Spleen (tissue), 11 donors: ENCODE measurements around the gene TPST2. TPM values are rescaled to one million over a fixed set of nuclear protein-coding genes. Genes with fewer than 3 reads are reported as not detected.

ENCODE experiments used
- DNase-seq: peaks from one replicate; pipeline ENCODE4 v3.0.0-alpha.2; 2020
- H3K27ac ChIP-seq, 8 donors: fragments of 200-600 bp; sonication (generic) in 7 of 8; 1 replicate in 4 of 8; 2 replicates in 4 of 8; pipeline versions ENCODE4 v1.5.0 to v1.8.0; 2016 to 2021; ENCODE audit warnings: inconsistent platforms in 4 of 8, mild to moderate bottlenecking in 4 of 8, moderate library complexity in 1 of 8
- H3K27me3 ChIP-seq, 7 donors: fragments of 200-600 bp; sonication (generic) in 6 of 7; replicated peaks in 1 of 7; 1 replicate in 4 of 7; 2 replicates in 3 of 7; pipeline versions ENCODE4 v1.5.0 to v1.8.0; 2016 to 2021; ENCODE audit warnings: inconsistent platforms in 3 of 7, mild to moderate bottlenecking in 1 of 7
- H3K36me3 ChIP-seq, 6 donors: fragments of 200-600 bp; sonication (generic) in 5 of 6; 1 replicate in 4 of 6; 2 replicates in 2 of 6; pipeline versions ENCODE4 v1.5.0 to v1.8.0; 2016 to 2021; ENCODE audit warnings: inconsistent platforms in 2 of 6
- H3K4me1 ChIP-seq, 6 donors: fragments of 200-600 bp; sonication (generic) in 5 of 6; 1 replicate in 3 of 6; 2 replicates in 3 of 6; pipeline versions ENCODE4 v1.5.0 to v1.8.0; 2016 to 2021; ENCODE audit warnings: inconsistent platforms in 3 of 6
- H3K4me3 ChIP-seq, 8 donors: fragments of 200-600 bp; sonication (generic) in 7 of 8; 1 replicate in 4 of 8; 2 replicates in 4 of 8; pipeline versions ENCODE4 v1.5.0 to v1.8.0; 2016 to 2021; ENCODE audit warnings: inconsistent platforms in 4 of 8, mild to moderate bottlenecking in 4 of 8, moderate library complexity in 2 of 8
- H3K9me3 ChIP-seq, 8 donors: fragments of 200-600 bp; sonication (generic) in 7 of 8; 1 replicate in 4 of 8; 2 replicates in 4 of 8; pipeline versions ENCODE4 v1.5.0 to v1.8.0; 2016 to 2021; ENCODE audit warnings: inconsistent platforms in 4 of 8
- POLR2A ChIP-seq, 3 donors: fragments of 450-650 bp; IDR thresholded peaks; one replicate each; pipeline ENCODE4 v1.5.1; 2017; ENCODE audit warnings: antibody characterized with exemption in 3 of 3, mild to moderate bottlenecking in 1 of 3
- POLR2AphosphoS5 ChIP-seq, 3 donors: sonication (generic); formaldehyde crosslinking; IDR thresholded peaks; one replicate each; pipeline ENCODE4 v1.5.1; 2017; ENCODE audit warnings: antibody characterized with exemption in 3 of 3
- WGBS, 5 donors: extraction: QIAGEN DNeasy Blood & Tissue Kit in 3 of 5; methylation state at CpG; one replicate each; pipeline versions ENCODE4 v1.1.5 to v1.1.7; 2013 to 2018; 5-methylcytosine and 5-hydroxymethylcytosine counted together
- intact Hi-C: fragments of 100-400 bp; cut with DNase I; formaldehyde crosslinking; loops from one replicate; pipeline ENCODE4 v1.15.0; 2023; ENCODE audit warnings: low total_unique reads
- polyA plus RNA-seq, 3 donors: library from polyadenylated mRNA; stranded (reverse); fragments of 200-250 nt; gene quantifications; one replicate each; pipeline ENCODE4 v1.2.1, GENCODE V29; 2013
- total RNA-seq, 7 donors: library from RNA; depleted of rRNA in 3 of 7; stranded (reverse); fragments of >200 nt in 3 of 7; fragmentation: NEBNext Ultra II Directional in 4 of 7; extraction: Animal tissue kit (Norgen Biotek cat#: 25700) in 4 of 7; gene quantifications; one replicate each; pipeline versions ENCODE4 v1.1.0 to v1.2.1, GENCODE V29; 2016 to 2021
- TF ChIP-seq, protein P1 (sequence below), 11 experiments: fragments of 200-600 bp in 7 of 11; fragments of 450-650 bp in 4 of 11; sonication (generic) in 4 of 11; IDR thresholded peaks in 8 of 11; conservative IDR thresholded peaks in 3 of 11; 1 replicate in 7 of 11; 2 replicates in 4 of 11; pipeline versions ENCODE4 v1.4.0 to v1.8.0; 2016 to 2021; ENCODE audit warnings: antibody characterized with exemption in 11 of 11, inconsistent platforms in 4 of 11, mild to moderate bottlenecking in 1 of 11
- donor health status: healthy with polysubstance abuse.
- donor health status: DM: no; HTN: no; CAD: no; lungs with moderate emphysema.
- donor health status: DM: no; HTN: no; CAD: no.
- donor health status: Bipolar disorder and iron deficiency.
- donor health status: healthy.
- donor health status: DM: no; HTN: no; CAD: no.
- donor health status: DM: yes; HTN: yes; CAD: no.

The TPST2 gene
- total and polyA plus RNA-seq, 10 donors, result 14.6 to 119 (median 54.3) TPM

DNA sequence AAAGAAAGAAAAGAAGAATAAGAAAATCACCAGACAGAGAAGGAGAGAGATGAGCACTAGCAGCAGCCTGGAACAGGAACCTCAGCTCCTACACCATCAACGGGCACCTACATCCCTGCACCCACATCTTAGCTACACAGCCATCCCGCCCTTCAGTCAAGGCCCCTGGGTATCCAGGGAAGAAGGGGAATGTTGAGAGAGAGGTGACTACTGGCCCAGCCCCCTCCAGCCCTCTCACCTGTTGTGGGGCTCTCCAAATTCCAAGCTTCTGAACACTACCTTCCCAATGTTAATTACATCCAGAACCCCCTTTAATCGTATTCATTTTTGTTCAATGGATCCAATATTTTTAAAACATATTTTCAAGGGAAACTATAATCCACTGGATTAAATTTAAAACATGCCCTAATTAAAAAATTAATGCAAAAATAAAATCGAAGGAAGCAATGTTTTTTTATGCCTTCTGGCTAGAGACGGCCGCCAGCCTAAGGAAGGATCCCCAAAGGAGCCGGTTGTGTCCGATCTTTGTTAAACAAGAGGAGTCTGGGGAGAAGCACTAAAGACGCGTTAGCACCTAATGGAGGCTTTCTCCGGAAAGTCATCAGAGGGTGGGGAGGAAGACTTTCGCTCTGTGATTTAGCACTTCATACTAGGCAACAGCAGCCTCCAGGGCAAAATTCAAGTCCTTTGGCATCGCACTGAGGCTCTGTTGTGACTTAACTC is 9.5 kb downstream of the TPST2 start:
- DNase-seq, result peak; percentile 47
- 81 to 86% (median 84%) methylated on average over 13 of the region's 13 CpGs for whole genome bisulfite sequencing, 5 donors
- no peaks in the 10 kb centered on the region for H3K9me3 ChIP-seq
- peaks cover 0 to 33% (median 12%) of the 10 kb centered on the region in 6 donors for H3K36me3 ChIP-seq
- peak overlapping the region in 1 of 8 donors; percentile 54 for H3K4me3 ChIP-seq
- H3K27ac ChIP-seq, result peak overlapping the region in 7 of 8 donors; percentile 63 to 83 (median 79)
- TF ChIP-seq POLR2AphosphoS5 (IDR thresholded peaks at IDR 0.05) (no peak), POLR2A (IDR thresholded peaks at IDR 0.05) (no peak)
- TF ChIP-seq, protein P1, sequence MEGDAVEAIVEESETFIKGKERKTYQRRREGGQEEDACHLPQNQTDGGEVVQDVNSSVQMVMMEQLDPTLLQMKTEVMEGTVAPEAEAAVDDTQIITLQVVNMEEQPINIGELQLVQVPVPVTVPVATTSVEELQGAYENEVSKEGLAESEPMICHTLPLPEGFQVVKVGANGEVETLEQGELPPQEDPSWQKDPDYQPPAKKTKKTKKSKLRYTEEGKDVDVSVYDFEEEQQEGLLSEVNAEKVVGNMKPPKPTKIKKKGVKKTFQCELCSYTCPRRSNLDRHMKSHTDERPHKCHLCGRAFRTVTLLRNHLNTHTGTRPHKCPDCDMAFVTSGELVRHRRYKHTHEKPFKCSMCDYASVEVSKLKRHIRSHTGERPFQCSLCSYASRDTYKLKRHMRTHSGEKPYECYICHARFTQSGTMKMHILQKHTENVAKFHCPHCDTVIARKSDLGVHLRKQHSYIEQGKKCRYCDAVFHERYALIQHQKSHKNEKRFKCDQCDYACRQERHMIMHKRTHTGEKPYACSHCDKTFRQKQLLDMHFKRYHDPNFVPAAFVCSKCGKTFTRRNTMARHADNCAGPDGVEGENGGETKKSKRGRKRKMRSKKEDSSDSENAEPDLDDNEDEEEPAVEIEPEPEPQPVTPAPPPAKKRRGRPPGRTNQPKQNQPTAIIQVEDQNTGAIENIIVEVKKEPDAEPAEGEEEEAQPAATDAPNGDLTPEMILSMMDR (IDR thresholded peaks at IDR 0.05 in 8 of 11, conservative IDR thresholded peaks at IDR 0.05 in 3 of 11), result no peak
- H3K4me1 ChIP-seq, result peaks cover 20 to 95% (median 58%) of the 10 kb centered on the region in 6 donors
- intact Hi-C loops, result no loop called here
- no peaks in the 10 kb centered on the region for H3K27me3 ChIP-seq

DNA sequence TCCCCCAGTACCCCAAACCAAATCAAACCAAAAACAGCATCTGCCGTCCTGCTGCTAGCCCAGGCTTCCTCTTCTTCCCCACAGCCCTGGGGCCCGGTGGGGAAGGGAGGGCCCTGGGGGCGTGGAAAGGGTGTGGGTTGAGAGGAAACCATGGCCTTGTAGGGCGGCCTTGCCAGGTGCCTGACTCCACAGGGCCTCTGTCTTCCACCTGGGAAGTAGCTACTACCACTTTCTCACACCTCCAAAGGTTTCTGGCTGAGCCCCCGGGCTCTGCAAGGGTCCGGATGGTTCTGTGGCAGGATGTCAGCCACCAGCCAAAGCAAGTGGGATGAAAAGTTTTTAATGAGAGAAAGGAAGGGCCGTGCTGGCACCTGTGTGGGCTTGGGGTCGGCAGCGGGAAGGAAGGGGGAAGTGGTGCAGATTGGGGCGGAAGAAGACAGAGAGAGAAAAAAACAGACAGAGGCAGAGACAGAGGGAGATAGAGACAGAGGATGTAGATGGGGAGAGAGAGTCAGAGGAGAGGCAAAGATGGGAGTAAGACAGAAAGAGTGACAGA is 10.5 kb downstream of the TPST2 start:
- intact Hi-C loops, result no loop called here
- WGBS, 5 donors, result 7 to 12% (median 12%) methylated on average over 10 of the region's 10 CpGs
- Histone ChIP-seq H3K27me3 (no peaks in the 10 kb centered on the region), H3K4me3 (peak overlapping the region in 2 of 8 donors; percentile 21 to 54), H3K9me3 (no peaks in the 10 kb centered on the region), H3K36me3 (peaks cover 0 to 32% (median 12%) of the 10 kb centered on the region in 6 donors), H3K4me1 (peaks cover 14 to 95% (median 55%) of the 10 kb centered on the region in 6 donors), H3K27ac (peak overlapping the region; percentile 16 to 83 (median 76))
- peak; percentile 60 to 76 (median 63) for TF ChIP-seq POLR2AphosphoS5 (IDR thresholded peaks at IDR 0.05)
- no peak for TF ChIP-seq POLR2A (IDR thresholded peaks at IDR 0.05)
- peak; percentile 93 for DNase-seq

DNA sequence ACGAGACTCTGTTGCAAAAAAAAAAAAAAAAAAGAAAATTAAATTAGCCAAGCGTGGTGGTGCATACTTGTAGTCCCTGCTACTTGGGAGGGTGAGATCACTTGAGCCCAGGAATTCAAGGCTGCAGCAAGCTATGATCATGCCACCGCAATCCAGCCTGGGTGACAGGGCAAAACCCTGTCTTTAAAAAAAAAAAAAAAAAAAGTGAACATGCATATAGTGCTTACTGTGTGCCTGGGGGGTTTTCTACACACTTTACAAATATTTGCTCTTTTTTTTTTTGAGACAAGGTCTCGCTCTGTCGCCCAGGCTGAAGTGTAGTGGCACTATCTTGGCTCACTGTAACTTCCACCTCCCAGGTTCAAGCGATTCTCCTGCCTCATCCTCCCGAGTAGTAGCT is 12.9 kb downstream of the TPST2 start:
- H3K4me3 ChIP-seq, result no peak overlapping the region
- DNase-seq, result peak; percentile 31
- TF ChIP-seq POLR2AphosphoS5 (IDR thresholded peaks at IDR 0.05), result no peak
- TF ChIP-seq, protein P1 (IDR thresholded peaks at IDR 0.05 in 8 of 11, conservative IDR thresholded peaks at IDR 0.05 in 3 of 11), result no peak
- TF ChIP-seq POLR2A (IDR thresholded peaks at IDR 0.05), result no peak
- H3K27me3 ChIP-seq, result no peaks in the 10 kb centered on the region
- no peak overlapping the region for H3K27ac ChIP-seq
- H3K36me3 ChIP-seq, result peaks cover 0 to 26% (median 8%) of the 10 kb centered on the region in 6 donors
- 83 to 95% (median 88%) methylated on average over 6 to 7 of the region's 7 CpGs for WGBS, 5 donors
- H3K9me3 ChIP-seq, result no peaks in the 10 kb centered on the region
- intact Hi-C loops, result no loop called here
- peaks cover 16 to 99% (median 66%) of the 10 kb centered on the region in 6 donors for H3K4me1 ChIP-seq

DNA sequence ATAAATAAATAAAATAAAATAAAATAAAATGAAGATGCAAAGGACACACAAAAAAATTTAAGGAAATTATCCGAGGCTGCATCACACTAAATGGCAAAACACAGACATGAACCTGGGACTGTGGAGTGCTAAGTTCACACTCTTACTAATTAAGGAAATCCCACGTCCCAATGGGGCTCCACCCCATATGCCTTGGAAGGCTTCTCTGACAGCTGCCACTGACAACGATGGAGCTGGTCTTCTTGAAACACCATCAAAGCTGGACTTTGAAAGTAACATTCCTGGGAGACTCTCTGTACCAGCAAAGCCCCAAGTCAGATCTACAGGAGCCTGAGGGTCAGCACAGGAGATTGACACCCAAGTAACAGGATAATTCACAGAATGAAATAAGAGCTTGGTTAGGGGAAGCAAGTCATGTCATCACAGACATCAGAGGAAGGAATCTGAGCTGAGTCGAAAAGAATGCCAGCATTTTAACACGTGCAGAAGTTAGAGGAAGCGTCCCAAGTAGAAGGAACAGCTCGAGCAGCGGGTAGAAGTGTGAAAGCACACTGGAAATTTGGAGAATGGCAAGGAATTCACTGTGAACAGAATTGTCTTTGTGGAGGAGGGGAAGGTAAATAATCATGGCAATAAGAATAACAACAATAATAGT is 13.8 kb downstream of the TPST2 start:
- DNase-seq, result peak; percentile 15
- Histone ChIP-seq H3K9me3 (no peaks in the 10 kb centered on the region), H3K4me1 (peaks cover 16 to 100% (median 72%) of the 10 kb centered on the region in 6 donors), H3K27ac (peak overlapping the region in 3 of 8 donors; percentile 34 to 51 (median 39)), H3K4me3 (no peak overlapping the region), H3K36me3 (peaks cover 0 to 16% (median under 1%) of the 10 kb centered on the region in 6 donors), H3K27me3 (no peaks in the 10 kb centered on the region)
- WGBS, 5 donors, result 33 to 56% (median 49%) methylated on average over 8 of the region's 8 CpGs
- intact Hi-C loops, result no loop called here
- TF ChIP-seq POLR2AphosphoS5 (IDR thresholded peaks at IDR 0.05) (no peak), POLR2A (IDR thresholded peaks at IDR 0.05) (no peak)
- TF ChIP-seq, protein P1 (IDR thresholded peaks at IDR 0.05 in 8 of 11, conservative IDR thresholded peaks at IDR 0.05 in 3 of 11), result no peak
